GM10248 (cell line): ENCODE results near the gene ATM.
"Not testable (repeated sequence)": the region's sequence is repeated elsewhere in the genome, so short reads cannot be mapped to it uniquely, and the experiment has no call there.

Source experiments
- CTCF ChIA-PET: fragments of 300-600 bp; sonication (Branson Sonifier 250); formaldehyde crosslinking; extraction: SDS; loops from one replicate; lab custom pipeline; 2021; ENCODE audit warnings: antibody characterized with exemption; lab: Yijun Ruan, JAX
- POLR2A ChIA-PET: fragments of 350-650 bp; sonication (Branson Sonifier 250); formaldehyde crosslinking; extraction: SDS; loops from one replicate; lab custom pipeline; 2020; ENCODE audit warnings: antibody characterized with exemption; lab: Yijun Ruan, JAX
- DNase-seq: peaks from one replicate; pipeline ENCODE4 v3.0.0; 2012; ENCODE audit errors: extremely low spot score
- CTCF ChIP-seq: IDR thresholded peaks from 2 replicates; pipeline ENCODE4 v1.5.1; 2012; ENCODE audit warnings: mild to moderate bottlenecking, low read depth; ENCODE audit errors: extremely low read depth, missing control alignments, control extremely low read depth

Gene ATM

DNA sequence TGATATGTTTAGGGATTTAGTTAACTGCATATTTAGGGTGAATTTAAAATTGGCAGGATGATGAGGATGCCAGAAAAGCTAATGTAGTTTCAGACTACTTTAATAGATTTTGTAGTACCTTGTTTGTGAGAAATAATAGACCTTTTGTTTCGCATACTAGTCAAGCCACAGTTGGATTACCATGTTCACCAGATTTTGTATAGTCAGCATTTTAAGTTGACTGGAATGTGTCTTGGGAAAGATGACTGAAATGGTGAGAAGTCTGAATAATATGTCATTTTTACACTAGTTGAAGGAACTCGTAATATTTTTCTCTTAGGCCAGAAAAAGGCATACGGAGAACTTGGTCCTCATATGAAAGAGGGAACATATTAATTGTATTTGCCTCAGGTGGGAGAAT, 23.4 kb downstream of the ATM start:
- DNase-seq = no peak
- ChIA-PET CTCF (interaction anchor here (1.1 to 1.2 kb wide), 2 partner anchors 15 to 120 kb away, joined by 3 to 4 read pairs; no protein-coding TSS in a partner anchor), POLR2A (no interaction called here)
- no peak for TF ChIP-seq CTCF

GRCh38 chr11:108246885-108247284, 24.0 kb downstream of the ATM start:
- DNase-seq = no peak
- POLR2A ChIA-PET = no interaction called here
- CTCF ChIA-PET = no interaction called here
- no peak for TF ChIP-seq CTCF

- CTCF ChIA-PET = interaction anchor here (0.7 to 2.8 kb wide), 2 partner anchors 12 to 15 kb away, joined by 3 to 15 read pairs; no protein-coding TSS in a partner anchor
These were observed 30.3 kb downstream of the ATM start for GRCh38 chr11:108253176-108253575.

GRCh38 chr11:108269583-108269982, 46.7 kb downstream of the ATM start:
- TF ChIP-seq CTCF = no peak
- POLR2A ChIA-PET = no interaction called here
- DNase-seq = no peak
- CTCF ChIA-PET = no interaction called here

More at GRCh38 chr11:108253176-108253575, 30.3 kb downstream of the ATM start:
- no peak for TF ChIP-seq CTCF
- DNase-seq = no peak
- POLR2A ChIA-PET = interaction anchor here (0.5 kb wide), 1 partner anchor 134 kb away, joined by 7 read pairs; no protein-coding TSS in a partner anchor

GRCh38 chr11:108276985-108277616, 54.2 kb downstream of the ATM start:
- CTCF ChIA-PET = interaction anchor here (0.9 kb wide), 1 partner anchor 11 kb away, joined by 3 read pairs; no protein-coding TSS in a partner anchor
- POLR2A ChIA-PET, DNase-seq: not testable (repeated sequence)

- no peak for TF ChIP-seq CTCF
- CTCF ChIA-PET = interaction anchor here (1.4 kb wide), 1 partner anchor 56 kb away, joined by 3 read pairs; the partner anchor contains the start of genes ATM and NPAT
- POLR2A ChIA-PET = no interaction called here
- DNase-seq = no peak
These were observed 55.7 kb downstream of the ATM start for GRCh38 chr11:108278546-108278945.

- ChIA-PET POLR2A (no interaction called here), CTCF (interaction anchor here (1.1 to 1.4 kb wide), 3 partner anchors 11 to 56 kb away, joined by 3 to 6 read pairs (median 3); partner anchors contain the start of genes ATM and NPAT)
- DNase-seq = no peak
- no peak for TF ChIP-seq CTCF
These were observed 56.1 kb downstream of the ATM start for GRCh38 chr11:108278954-108279353.
